Measurements from ENCODE around the gene LRMDA. TPM values are rescaled to one million over a fixed set of nuclear protein-coding genes. Genes with fewer than 3 reads are reported as not detected.

LRMDA gene
- total RNA-seq, 1 experiment from 2014 or later: not detected

DNA sequence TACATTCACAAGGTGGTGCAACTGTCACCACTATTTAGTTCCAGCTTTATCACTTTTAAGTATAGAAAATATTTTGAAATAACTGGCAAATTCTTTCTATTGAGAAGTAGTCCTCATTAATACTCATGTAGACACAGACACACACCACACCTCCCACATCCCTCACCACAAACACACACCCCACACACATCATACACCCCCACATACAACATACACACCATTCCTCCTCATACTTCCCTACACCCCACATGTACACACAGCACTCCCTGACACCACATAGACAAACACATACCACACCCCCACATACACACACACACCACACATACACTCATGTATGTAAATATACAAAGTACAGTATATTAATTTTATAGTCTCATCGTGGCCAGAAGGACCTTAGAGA lies 178.8 kb downstream of the LRMDA start:
- Histone ChIP-seq H3K27ac (ENCODE audit: low read depth, low read length, poor library complexity, severe bottlenecking) (no peak overlapping the region), H3K4me3 (ENCODE audit: low read depth, low read length, poor library complexity, severe bottlenecking) (no peak overlapping the region), H3K4me1 (ENCODE audit: insufficient read depth, low read length, poor library complexity, severe bottlenecking) (no peaks in the 10 kb centered on the region), H3K9me3 (ENCODE audit: low read depth, low read length, poor library complexity, severe bottlenecking) (no peaks in the 10 kb centered on the region), H3K36me3 (ENCODE audit: insufficient read depth, low read length, poor library complexity, severe bottlenecking) (no peaks in the 10 kb centered on the region), H3K27me3 (replicated peaks; ENCODE audit: insufficient read depth, low read depth, low read length, poor library complexity) (peaks cover 46% of the 10 kb centered on the region)
- POLR2A ChIA-PET (ENCODE audit: low non-redundant PET): no interaction called here
- intact Hi-C loops (cut with micrococcal nuclease; ENCODE audit: unreplicated experiment): no loop called here
- BruUV-seq (replicated peaks): no TSS peak
- TF ChIP-seq, protein P1, sequence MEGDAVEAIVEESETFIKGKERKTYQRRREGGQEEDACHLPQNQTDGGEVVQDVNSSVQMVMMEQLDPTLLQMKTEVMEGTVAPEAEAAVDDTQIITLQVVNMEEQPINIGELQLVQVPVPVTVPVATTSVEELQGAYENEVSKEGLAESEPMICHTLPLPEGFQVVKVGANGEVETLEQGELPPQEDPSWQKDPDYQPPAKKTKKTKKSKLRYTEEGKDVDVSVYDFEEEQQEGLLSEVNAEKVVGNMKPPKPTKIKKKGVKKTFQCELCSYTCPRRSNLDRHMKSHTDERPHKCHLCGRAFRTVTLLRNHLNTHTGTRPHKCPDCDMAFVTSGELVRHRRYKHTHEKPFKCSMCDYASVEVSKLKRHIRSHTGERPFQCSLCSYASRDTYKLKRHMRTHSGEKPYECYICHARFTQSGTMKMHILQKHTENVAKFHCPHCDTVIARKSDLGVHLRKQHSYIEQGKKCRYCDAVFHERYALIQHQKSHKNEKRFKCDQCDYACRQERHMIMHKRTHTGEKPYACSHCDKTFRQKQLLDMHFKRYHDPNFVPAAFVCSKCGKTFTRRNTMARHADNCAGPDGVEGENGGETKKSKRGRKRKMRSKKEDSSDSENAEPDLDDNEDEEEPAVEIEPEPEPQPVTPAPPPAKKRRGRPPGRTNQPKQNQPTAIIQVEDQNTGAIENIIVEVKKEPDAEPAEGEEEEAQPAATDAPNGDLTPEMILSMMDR (conservative IDR thresholded peaks at IDR 0.05; ENCODE audit: low read depth, low read length): no peak
- TF ChIP-seq EZH2 (IDR thresholded peaks at IDR 0.05; ENCODE audit: borderline replicate concordance, low read depth, low read length, poor library complexity, severe bottlenecking): no peak
- no peak for DNase-seq (ENCODE audit: low spot score)
- CTCF ChIA-PET: no interaction called here

DNA sequence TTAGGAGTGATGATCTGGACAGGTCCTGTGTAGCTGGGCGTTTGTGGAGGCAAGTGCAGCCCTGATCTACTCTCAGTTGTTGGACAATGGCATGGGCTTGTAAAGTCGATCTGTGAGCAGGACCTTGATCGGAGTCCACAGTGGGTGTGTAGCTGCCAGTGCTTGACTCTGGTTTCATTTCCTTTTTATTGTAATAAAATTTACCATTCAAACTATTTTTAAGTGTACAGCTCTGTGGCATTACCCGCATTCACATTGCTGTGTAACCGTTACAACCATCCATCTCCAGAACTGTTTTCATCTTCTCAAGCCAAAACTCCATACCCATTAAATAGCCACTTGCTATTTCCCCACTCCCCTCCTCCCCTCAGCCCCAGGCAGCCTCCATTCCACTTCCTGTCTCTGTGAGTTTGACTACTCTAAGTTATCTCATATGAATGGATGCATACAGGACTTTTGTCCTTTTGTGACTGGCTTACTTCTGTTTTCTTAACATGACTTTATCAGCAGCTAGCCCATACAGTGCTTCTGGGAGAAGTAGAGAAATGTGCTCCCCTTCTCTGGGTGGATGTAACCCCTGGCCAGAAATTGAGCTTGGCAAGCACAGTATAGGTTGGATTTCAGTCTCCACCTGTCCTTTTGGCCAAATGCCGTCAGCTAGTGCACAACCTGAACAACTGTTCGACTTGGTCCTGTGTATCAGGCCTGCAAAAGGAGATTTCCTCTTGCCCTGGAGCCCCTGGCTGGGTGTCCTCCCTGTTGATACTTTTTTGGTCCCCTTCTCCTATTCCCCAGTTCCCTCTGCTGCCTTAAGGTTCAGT lies 180.0 kb downstream of the LRMDA start:
- Histone ChIP-seq H3K27me3 (replicated peaks; ENCODE audit: insufficient read depth, low read depth, low read length, poor library complexity) (peaks cover 39% of the 10 kb centered on the region), H3K27ac (ENCODE audit: low read depth, low read length, poor library complexity, severe bottlenecking) (no peak overlapping the region), H3K36me3 (ENCODE audit: insufficient read depth, low read length, poor library complexity, severe bottlenecking) (no peaks in the 10 kb centered on the region), H3K4me3 (ENCODE audit: low read depth, low read length, poor library complexity, severe bottlenecking) (no peak overlapping the region), H3K9me3 (ENCODE audit: low read depth, low read length, poor library complexity, severe bottlenecking) (no peaks in the 10 kb centered on the region), H3K4me1 (ENCODE audit: insufficient read depth, low read length, poor library complexity, severe bottlenecking) (no peaks in the 10 kb centered on the region)
- CTCF ChIA-PET: no interaction called here
- BruUV-seq (replicated peaks): no TSS peak
- POLR2A ChIA-PET (ENCODE audit: low non-redundant PET): no interaction called here
- TF ChIP-seq, protein P1 (conservative IDR thresholded peaks at IDR 0.05; ENCODE audit: low read depth, low read length): no peak
- TF ChIP-seq EZH2 (IDR thresholded peaks at IDR 0.05; ENCODE audit: borderline replicate concordance, low read depth, low read length, poor library complexity, severe bottlenecking): no peak
- intact Hi-C loops (cut with micrococcal nuclease; ENCODE audit: unreplicated experiment): no loop called here
- no peak for DNase-seq (ENCODE audit: low spot score)

DNA sequence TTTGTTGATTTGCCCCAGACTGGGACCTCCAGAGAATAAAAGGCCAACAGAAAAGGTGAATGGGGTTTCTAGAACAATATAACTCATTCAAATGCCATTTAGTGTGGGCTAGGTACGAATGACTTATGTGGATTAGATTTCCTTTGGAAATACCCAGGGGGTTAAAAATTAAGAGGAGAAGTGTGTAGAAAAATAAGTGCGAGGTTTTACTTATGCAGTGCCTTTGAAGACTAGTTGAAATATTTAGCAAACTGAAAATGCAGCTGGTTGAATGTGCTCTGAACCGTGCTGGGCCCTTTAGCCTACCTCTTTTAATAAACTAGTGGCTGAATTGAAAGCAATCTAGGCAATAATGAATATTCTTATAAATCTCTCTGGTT lies 180.6 kb downstream of the LRMDA start:
- ChIA-PET POLR2A (ENCODE audit: low non-redundant PET) (no interaction called here), CTCF (no interaction called here)
- Histone ChIP-seq H3K27me3 (replicated peaks; ENCODE audit: insufficient read depth, low read depth, low read length, poor library complexity) (peaks cover 35% of the 10 kb centered on the region), H3K36me3 (ENCODE audit: insufficient read depth, low read length, poor library complexity, severe bottlenecking) (no peaks in the 10 kb centered on the region), H3K4me3 (ENCODE audit: low read depth, low read length, poor library complexity, severe bottlenecking) (no peak overlapping the region), H3K27ac (ENCODE audit: low read depth, low read length, poor library complexity, severe bottlenecking) (no peak overlapping the region), H3K4me1 (ENCODE audit: insufficient read depth, low read length, poor library complexity, severe bottlenecking) (no peaks in the 10 kb centered on the region), H3K9me3 (ENCODE audit: low read depth, low read length, poor library complexity, severe bottlenecking) (no peaks in the 10 kb centered on the region)
- no TSS peak for BruUV-seq (replicated peaks)
- TF ChIP-seq EZH2 (IDR thresholded peaks at IDR 0.05; ENCODE audit: borderline replicate concordance, low read depth, low read length, poor library complexity, severe bottlenecking): no peak
- TF ChIP-seq, protein P1 (conservative IDR thresholded peaks at IDR 0.05; ENCODE audit: low read depth, low read length): no peak
- no peak for DNase-seq (ENCODE audit: low spot score)
- intact Hi-C loops (cut with micrococcal nuclease; ENCODE audit: unreplicated experiment): no loop called here
